HL-60/S4 treated with phorbol 12-myristate 13-acetate at 8.2 ng/mL for 4 days and 3 days (cell line): Measurements from ENCODE around the gene DOCK2.
"Not testable (repeated sequence)": the region's sequence is repeated elsewhere in the genome, so short reads cannot be mapped to it uniquely, and the experiment has no call there.

Source experiments
- in situ Hi-C: fragments of 300-500 bp; cut with MboI; formaldehyde crosslinking; loops from 2 replicates; pipeline ENCODE4 v1.15.0; 2022; ENCODE audit warnings: low sequenced_read_pairs

DOCK2 gene

GRCh38 chr5:169637549-169638121 lies 560 bp downstream of the DOCK2 start:
- in situ Hi-C loops, result no loop called here

- in situ Hi-C loops, result no loop called here
Measured at GRCh38 chr5:169641253-169641652, 4.2 kb downstream of the DOCK2 start.

GRCh38 chr5:169646856-169647255 lies 9.8 kb downstream of the DOCK2 start:
- in situ Hi-C loops, result no loop called here

- in situ Hi-C loops, result no loop called here
Measured at GRCh38 chr5:169647566-169647965, 10.5 kb downstream of the DOCK2 start.

- in situ Hi-C loops, result no loop called here
Measured at GRCh38 chr5:169648725-169649310, 11.7 kb downstream of the DOCK2 start.

GRCh38 chr5:169649486-169649885 lies 12.4 kb downstream of the DOCK2 start:
- in situ Hi-C loops, result no loop called here

- in situ Hi-C loops, result no loop called here
Measured at GRCh38 chr5:169650701-169651331, 13.7 kb downstream of the DOCK2 start.

- in situ Hi-C loops, result no loop called here
Measured at GRCh38 chr5:169651526-169651925, 14.5 kb downstream of the DOCK2 start.

GRCh38 chr5:169652057-169652456 lies 15.0 kb downstream of the DOCK2 start:
- in situ Hi-C loops, result no loop called here

DNA sequence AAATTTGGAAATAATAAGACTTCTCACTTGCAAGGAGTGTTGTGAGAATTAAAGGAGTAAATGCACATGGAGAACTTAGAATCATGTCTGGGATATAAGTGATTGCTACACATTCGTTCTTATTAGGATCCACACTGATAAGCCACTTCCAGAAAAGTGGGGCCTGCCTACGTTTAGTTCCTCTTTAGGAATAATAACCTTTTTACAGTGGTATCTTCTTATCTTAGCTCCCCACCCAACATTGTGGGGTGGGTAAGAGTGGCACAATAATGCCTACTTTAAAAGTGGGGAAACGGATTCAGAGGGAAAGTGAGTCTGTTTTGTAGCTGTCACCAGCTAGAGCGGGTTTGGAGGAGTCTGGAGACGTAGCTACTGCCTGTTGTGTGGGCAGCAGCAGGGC lies 16.0 kb downstream of the DOCK2 start:
- in situ Hi-C loops, result no loop called here

DNA sequence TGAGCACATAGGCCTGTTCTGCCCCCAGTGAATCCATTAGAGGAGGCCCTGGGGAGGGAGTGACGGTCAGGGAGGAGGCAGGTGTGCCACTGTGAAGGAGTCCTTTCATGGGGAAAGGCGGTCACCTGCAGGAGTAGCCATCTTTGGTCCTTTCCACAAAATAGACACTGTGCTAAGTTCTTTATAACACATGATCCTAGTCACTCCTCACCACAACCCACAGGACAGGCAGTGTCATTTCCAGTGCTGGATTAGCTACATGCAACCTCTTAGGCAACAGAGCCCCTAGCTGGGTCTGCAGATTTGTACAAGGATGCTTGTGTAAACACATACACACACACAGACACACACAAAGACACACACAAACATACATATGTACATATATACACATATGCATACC lies 18.3 kb downstream of the DOCK2 start:
- in situ Hi-C loops, result no loop called here

DNA sequence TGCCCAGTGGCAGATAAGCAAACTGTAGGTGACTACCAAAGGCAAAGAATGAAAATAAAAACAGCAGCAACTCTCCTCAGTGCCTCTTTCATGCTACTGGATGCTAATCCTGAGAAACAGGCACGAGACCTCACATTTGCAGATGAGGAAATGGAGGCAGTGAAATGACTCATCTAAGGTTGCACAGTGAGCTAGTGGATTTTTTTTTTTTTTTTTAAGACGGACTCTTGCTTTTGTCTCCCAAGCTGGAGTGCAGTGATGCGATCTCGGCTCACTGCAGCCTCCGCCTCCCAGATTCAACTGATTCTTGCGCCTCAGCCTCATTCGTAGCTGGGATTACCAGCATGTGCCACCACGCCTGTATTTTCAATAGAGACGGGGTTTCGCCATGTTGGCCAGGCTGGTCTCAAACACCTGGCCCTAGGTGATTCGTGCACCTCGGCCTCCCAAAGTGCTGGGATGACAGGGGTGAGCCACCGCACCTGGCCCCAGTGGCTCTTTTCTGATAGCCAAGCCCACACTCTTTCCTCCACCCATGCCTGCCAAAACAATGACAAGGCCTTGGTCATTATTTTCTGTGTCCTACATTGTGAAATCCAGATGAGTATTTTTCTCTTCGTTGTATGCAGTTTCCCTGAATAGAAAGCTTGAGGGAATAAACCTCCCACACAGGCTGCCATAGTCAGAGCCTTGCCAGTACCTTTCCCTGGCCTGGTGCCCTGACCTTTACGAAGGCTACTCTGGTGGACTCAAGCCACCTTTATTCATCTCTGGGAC lies 19.2 kb downstream of the DOCK2 start:
- in situ Hi-C loops, result no loop called here

DNA sequence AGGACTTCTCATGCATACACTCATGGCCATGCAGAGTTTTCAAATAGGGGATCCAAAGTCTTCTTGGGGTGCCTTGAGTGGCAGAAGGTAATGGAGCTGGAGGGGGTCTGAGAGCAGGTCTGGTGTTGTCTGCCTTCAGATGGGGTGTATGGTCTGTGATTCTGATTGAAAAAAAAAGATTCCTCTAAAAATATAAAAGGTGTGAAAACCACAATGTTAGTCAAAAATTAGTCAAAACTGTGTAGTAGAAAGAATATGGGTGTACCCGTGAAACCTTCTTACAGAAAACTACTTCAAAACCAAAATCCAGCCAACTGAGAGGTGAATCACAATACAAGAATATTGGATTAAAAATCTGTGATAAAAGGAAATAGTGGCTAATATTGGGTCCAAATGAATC lies 20.1 kb downstream of the DOCK2 start:
- in situ Hi-C loops, result no loop called here

DNA sequence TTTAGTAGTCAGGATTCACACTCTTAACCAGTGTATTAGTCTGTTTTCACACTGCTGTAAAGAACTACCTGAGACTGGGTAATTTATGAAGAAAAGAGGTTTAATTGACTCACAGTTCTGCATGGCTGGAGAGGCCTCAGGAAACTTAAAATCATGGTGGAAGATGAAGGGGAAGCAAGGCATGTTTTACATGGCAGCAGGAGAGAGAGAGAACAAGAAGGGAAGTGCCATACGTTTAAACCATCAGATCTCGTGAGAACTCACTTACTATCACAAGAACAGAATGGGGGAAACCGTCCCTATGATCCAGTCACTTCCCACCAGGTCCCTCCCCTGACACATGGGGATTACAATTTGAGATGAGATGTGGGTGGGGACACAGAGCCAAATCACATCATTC lies 25.4 kb downstream of the DOCK2 start:
- in situ Hi-C loops, result not testable (repeated sequence)

- in situ Hi-C loops, result no loop called here
Measured at GRCh38 chr5:169663537-169663936, 26.5 kb downstream of the DOCK2 start.

DNA sequence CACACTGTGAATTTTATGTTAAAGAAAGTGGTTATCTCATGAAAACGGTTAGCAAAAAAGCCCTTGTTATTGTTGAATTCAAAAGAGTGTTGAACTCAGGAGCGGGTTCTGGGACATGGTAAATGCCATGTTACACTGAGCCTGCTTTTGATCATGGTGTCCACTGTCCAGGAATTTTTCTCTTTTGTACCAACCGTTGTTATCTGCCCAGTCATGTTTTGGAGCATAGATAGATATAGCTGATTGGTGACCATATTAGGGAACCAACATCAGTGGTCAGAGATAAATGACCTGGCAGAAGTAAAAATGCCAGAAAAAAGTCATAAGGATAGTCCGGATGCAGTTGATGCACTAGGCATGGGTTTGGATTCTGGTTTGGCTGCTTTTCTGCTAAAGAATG lies 29.3 kb downstream of the DOCK2 start:
- in situ Hi-C loops, result no loop called here

GRCh38 chr5:169667896-169668674 lies 31.0 kb downstream of the DOCK2 start:
- in situ Hi-C loops, result no loop called here

DNA sequence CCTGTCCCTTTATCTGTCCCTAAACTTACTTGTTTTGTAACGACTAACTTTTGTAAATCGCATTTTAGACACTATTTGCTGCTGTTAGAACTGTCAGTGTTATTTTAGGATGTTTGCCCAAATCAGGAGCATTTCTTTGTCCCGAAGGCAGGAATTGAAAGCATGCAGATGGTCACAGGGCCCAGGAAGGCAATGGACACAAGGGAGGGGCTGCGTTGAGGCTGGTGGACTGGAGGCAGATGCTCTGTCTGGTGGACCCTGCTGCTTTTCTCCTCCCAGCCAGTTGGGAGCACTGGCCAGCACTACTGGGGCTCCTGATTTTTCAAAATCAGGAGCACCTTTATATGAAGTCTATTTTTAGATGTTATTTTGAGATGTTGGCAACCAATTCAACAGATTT lies 31.7 kb downstream of the DOCK2 start:
- in situ Hi-C loops, result no loop called here

DNA sequence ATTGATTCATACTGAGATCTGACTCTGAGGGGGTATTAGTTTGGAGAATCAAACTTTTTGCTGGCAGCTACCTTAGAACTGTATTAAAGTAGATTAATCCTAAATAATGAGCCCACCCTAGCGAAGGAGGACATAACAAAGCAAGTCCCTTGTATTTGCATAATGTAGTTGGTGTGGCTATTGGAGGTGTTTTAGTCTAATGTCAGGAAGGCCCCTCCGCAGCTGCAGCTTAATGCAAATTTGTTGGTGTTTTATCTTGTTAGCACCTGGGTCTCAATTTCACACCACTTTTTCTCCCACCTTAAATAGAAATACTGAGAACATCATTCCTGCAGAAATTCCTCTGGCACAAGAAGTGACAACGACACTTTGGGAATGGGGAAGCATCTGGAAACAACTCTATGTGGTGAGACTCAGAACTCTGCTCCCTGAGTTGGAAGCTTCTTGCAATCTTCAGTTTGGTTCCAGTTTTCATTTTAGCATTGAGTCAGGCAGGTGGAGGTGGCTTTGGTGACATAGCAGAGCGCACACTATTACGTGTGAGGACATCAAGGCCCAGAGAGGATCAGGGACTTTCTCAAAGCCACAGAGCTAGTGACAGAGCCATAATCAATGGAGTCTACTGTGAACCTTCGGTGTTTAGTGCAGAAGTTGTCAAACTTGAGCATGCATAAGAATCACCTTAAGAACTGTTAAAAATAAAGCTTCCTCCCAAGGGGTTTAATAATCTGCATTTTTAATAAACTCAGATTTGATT lies 33.9 kb downstream of the DOCK2 start:
- in situ Hi-C loops, result no loop called here

- in situ Hi-C loops, result no loop called here
Measured at GRCh38 chr5:169682026-169682425, 45.0 kb downstream of the DOCK2 start.
